AG10803 (cell line): ENCODE measurements around the gene TAS2R39.

ENCODE experiments used
- DNase-seq: peaks from one replicate; pipeline ENCODE4 v3.0.0; 2010; ENCODE audit warnings: low read depth
- H3K4me3 ChIP-seq: 2 replicates; pipeline ENCODE4 v1.5.1; 2011; ENCODE audit warnings: mild to moderate bottlenecking, low read length, control low read depth
- TF ChIP-seq, protein P1 (sequence below): conservative IDR thresholded peaks from 2 replicates; pipeline ENCODE4 v1.5.1; 2011; ENCODE audit warnings: mild to moderate bottlenecking, low read length, control low read depth, inconsistent platforms

The TAS2R39 gene

GRCh38 chr7:143216686-143217085 lies 33.5 kb downstream of the TAS2R39 start:
- TF ChIP-seq, protein P1, sequence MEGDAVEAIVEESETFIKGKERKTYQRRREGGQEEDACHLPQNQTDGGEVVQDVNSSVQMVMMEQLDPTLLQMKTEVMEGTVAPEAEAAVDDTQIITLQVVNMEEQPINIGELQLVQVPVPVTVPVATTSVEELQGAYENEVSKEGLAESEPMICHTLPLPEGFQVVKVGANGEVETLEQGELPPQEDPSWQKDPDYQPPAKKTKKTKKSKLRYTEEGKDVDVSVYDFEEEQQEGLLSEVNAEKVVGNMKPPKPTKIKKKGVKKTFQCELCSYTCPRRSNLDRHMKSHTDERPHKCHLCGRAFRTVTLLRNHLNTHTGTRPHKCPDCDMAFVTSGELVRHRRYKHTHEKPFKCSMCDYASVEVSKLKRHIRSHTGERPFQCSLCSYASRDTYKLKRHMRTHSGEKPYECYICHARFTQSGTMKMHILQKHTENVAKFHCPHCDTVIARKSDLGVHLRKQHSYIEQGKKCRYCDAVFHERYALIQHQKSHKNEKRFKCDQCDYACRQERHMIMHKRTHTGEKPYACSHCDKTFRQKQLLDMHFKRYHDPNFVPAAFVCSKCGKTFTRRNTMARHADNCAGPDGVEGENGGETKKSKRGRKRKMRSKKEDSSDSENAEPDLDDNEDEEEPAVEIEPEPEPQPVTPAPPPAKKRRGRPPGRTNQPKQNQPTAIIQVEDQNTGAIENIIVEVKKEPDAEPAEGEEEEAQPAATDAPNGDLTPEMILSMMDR, result no peak

DNA sequence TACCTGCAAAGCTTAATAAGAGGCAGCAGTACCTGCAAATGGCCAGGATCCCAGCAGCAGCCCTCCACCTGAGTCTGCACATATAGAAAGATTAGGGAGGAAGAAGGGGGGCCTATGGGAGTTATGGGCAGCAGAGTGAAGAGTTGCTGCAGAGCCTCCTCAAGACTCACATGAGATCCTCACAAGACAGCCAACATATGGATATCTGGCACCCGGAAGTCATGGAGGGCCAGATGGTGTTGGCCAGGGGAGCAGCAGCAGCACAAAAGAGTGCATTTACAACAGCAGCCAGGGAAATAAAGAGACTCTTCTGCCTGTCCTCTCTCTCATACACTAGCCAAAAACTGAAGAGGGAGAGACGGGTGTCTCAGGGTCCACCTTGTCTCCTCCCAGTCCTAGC lies 34.6 kb downstream of the TAS2R39 start:
- TF ChIP-seq, protein P1, result no peak
- no peak overlapping the region for H3K4me3 ChIP-seq
- no peak for DNase-seq

More at GRCh38 chr7:143216686-143217085, 33.5 kb downstream of the TAS2R39 start:
- H3K4me3 ChIP-seq, result no peak overlapping the region
- no peak for DNase-seq

GRCh38 chr7:143221286-143221685 lies 38.1 kb downstream of the TAS2R39 start:
- no peak for DNase-seq
- TF ChIP-seq, protein P1, result no peak

DNA sequence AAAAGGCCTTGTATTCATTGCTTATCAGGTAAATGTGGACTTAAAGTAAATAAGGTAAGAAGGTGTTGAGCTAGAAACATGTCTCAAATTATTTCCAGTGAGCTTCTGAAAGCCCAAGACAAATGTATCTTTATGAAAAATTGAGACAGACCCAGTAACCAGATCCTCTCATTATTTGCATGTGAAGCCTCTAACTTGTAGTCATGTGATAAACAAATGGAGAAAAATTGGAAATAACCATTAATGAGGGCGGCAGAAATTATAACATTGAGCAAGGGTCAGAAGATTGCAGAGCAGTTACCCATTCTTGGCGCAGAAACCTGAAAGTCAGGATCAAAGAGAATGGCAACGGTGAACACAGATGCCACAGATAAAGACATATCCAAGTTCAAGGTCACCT lies 38.5 kb downstream of the TAS2R39 start, which contains the start of gene TAS2R40:
TSS of gene TAS2R40 (plus strand) at position 301 of the 400 bp plus-strand sequence. CDS start at position 343, 42 bp downstream.
- no peak within 1 kb of the TSS for H3K4me3 ChIP-seq
- TF ChIP-seq, protein P1, result no peak
- no peak for DNase-seq

More at GRCh38 chr7:143221286-143221685, 38.1 kb downstream of the TAS2R39 start:
- H3K4me3 ChIP-seq, result no peak overlapping the region

- H3K4me3 ChIP-seq, result no peak overlapping the region
- TF ChIP-seq, protein P1, result no peak
- DNase-seq, result no peak
Measured at GRCh38 chr7:143222782-143223181, 39.6 kb downstream of the TAS2R39 start.

GRCh38 chr7:143223784-143224183 lies 40.6 kb downstream of the TAS2R39 start:
- DNase-seq, result no peak
- H3K4me3 ChIP-seq, result no peak overlapping the region
- TF ChIP-seq, protein P1, result no peak

DNA sequence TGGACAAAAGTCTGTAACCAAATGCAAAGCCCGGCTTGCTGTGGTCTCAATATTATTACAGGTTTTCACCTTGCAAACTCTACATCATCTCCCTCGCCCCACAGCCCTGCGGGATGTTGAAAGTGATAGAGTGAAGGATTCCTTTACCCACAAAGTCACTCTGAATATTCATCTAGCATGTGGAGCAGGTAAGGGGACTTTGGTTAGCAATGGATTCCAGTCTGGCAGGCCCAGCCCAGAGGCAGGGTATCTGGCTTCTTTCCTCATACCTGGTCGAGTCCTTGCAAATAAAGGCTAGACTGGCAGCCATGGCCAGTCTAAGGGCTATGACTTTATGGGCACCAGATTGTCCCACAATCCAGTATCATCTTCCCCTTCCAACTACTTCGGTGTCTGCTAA lies 41.8 kb downstream of the TAS2R39 start:
- TF ChIP-seq, protein P1, result no peak
- H3K4me3 ChIP-seq, result no peak overlapping the region
- DNase-seq, result no peak
